ENCODE measurements around the gene ABCF3.

Gene ABCF3

DNA sequence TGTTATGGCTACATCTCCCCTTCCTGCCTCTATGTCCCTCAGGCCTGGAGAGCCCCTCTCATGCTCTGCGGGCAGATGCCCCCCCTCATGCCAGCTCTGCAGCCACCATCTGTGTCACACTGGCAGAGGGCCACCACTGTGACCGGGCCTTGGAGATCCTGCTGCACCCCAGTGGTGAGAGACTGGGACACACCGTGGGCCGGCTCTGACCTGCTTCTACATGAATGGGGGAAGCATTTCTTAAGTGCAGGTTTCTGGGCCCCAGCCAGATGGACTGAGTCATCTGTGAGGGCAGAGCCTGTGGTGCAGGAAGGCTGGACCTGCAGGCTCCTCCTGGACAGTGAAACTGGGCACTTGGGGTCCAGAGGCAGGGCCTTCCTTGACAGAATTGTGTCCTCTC is 48.2 kb downstream of the ABCF3 start:
- no peak for DNase-seq

DNA sequence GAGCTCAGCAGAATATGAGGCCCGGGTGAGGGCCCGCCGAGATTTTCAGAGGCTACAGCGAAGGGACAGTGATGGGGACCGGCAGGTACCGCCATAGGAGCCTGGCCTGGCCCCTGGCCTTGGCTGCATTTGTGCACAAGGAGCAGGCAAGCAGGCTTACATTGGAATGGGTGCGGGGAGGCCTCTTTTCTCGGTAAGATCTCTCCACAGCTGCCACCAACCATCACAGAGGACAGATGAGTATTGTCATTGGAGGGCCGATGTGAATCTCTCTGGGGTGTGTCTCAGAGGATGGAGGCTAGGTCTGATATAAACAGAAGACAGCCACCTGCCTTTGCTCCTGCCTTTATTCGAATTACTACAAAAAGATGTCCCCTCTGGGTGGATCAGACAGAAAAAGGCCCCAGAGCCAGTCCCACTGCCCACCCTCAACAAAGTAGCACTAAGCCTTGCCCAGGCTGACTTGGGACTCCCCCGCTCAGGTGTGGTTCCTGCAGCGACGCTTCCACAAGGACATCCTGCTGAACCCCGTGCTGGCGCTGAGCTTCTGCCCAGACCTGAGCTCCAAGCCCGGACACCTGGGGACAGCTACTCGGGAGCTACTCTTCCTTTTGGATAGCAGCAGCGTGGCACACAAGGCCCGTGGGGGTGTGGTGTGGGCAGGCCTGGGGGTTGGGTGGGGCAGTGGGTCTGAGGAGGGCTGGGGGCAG is 48.8 kb downstream of the ABCF3 start:
- no peak for DNase-seq

DNA sequence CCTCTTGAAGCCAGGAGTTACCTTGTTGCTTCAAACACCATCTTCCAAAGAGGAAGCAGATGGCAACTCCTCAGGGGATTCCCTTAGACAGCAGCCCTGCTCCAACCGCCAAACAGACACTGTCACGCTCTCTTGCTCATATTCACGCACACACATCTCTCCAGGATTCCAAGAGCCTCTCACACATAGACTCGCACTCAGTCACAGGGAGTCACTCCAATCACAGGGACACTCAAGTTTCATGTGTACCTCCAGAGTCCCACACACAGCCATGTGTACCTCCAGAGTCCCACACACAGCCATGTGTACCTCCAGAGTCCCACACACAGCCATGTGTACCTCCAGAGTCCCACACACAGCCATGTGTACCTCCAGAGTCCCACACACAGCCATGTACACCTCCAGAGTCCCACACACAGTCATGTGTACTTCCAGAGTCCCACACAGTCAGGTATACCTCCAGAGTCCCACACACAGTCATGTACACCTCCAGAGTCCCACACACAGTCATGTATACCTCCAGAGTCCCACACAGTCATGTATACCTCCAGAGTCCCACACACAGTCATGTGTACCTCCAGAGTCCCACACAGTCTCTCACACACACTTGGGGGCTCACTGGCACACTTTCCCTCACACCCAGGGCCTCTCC is 49.5 kb downstream of the ABCF3 start:
- DNase-seq: no peak

DNA sequence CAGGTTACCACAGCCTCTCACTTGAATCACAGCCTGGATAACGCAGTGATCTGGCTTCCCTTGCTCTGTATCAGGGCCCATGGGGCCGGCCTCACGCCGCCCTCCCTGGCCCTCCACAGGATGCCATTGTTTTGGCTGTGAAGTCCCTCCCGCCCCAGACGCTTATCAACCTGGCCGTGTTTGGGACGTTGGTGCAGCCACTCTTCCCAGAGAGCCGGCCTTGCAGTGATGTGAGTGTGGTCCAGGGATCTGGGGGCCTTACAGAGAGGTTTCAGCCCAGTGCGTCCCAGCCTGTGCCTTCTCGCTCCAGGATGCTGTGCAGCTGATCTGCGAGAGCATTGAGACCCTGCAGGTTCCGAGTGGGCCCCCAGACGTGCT is 50.0 kb downstream of the ABCF3 start:
- DNase-seq: no peak

DNA sequence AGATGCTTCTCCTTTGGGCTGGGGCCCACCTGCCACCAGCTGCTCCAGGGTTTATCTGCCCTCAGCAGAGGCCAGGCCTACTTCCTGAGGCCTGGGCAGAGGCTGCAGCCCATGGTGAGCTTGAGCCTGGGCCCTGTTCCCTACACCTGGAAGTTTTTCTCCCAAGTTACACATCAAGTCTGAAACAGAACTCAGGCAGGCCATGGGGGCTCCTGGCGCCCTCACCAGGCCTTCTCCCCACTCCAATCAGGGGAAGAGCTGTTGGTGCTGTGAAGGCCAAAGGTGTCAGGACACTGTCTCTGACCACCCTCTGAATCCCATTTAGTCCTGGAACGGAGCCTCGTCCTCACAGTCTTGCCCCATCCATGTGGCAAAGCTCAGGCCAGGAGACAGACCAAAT is 50.6 kb downstream of the ABCF3 start:
- DNase-seq: no peak

DNA sequence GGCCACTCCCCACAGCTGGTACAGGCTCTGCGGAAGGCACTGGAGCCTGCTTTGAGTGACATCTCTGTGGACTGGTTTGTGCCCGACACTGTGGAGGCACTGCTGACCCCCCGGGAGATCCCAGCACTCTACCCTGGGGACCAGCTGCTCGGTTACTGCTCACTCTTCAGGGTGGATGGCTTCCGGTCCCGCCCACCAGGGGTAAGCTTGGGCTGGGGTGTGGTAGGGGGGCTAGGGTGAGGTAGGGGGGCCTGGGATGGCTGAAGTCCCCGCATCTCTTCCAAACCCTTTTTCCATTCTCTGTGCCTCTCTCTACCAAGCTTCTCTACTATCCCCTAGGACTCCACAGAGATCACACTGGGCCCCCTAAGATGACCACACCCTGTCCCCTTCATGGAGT is 51.2 kb downstream of the ABCF3 start:
- DNase-seq: no peak

DNA sequence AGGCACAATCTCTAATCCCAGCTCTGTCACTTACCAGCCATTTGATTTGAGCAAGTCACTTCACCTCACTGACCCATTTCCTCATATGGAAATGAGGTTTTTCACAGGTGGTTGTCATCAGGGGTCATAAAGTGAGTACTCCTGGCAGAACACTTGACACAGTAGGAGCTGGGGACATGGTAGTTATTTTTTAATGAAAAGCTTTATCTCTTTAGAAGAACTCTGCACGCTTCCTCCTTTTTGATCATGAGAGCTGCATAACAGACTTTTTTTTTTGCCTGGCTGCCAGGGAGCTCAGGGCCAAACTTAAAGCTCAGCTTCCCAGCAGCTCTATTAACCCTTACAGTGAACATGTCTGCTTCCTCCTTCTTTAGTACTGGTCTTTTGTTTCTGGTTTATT is 51.8 kb downstream of the ABCF3 start:
- no peak for DNase-seq

DNA sequence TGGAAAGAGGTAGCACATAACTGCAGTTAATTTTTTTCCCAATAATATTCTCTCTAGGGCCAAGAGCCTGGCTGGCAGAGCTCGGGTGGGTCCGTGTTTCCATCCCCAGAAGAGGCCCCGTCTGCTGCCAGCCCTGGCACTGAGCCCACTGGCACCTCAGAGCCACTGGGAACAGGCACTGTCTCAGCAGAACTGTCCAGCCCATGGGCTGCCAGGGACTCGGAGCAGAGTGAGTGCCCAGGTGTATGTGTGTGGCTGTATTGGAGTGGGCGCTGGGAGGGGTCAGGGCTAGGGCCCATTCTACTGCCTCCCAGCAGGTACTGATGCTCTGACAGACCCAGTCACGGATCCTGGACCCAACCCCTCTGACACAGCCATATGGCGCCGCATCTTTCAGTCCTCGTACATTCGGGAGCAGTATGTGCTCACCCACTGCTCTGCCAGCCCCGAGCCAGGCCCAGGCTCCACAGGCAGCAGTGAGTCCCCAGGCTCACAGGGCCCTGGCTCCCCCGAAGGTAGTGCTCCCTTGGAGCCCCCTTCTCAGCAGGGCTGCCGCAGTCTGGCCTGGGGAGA is 52.3 kb downstream of the ABCF3 start:
- no peak for DNase-seq

DNA sequence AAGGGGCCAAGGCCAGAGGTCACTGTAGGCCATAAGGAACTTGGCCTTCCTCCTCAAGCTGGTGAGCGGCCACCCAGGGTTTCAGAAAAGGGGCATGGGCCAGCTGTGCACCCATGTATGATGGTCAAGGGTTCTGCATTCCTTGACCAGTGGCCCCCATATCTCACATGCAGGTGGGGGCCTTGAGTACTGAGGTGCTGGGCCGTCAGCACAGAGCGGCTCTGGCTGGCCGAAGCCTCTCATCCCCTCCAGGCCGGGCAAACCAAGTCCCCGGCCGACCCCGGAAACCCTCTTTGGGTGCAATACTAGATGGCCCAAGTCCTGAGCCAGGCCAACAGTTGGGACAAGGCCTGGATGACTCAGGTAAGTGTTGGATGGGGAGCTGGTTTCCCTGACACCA is 53.2 kb downstream of the ABCF3 start:
- no peak for DNase-seq

DNA sequence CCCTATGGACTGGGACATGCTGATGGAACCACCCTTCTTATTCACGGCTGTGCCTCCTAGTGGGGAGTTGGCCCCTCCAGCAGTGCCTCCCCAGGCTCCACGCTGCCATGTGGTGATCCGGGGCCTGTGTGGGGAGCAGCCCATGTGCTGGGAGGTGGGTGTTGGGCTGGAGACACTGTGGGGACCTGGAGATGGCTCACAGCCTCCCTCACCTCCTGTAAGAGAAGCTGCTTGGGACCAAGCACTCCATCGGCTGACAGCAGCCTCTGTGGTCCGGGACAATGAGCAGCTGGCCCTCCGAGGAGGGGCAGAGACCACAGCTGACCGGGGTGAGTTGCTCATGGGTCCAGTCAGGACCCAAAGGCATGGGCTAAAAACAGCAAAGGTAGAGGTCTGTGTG is 53.7 kb downstream of the ABCF3 start:
- no peak for DNase-seq

DNA sequence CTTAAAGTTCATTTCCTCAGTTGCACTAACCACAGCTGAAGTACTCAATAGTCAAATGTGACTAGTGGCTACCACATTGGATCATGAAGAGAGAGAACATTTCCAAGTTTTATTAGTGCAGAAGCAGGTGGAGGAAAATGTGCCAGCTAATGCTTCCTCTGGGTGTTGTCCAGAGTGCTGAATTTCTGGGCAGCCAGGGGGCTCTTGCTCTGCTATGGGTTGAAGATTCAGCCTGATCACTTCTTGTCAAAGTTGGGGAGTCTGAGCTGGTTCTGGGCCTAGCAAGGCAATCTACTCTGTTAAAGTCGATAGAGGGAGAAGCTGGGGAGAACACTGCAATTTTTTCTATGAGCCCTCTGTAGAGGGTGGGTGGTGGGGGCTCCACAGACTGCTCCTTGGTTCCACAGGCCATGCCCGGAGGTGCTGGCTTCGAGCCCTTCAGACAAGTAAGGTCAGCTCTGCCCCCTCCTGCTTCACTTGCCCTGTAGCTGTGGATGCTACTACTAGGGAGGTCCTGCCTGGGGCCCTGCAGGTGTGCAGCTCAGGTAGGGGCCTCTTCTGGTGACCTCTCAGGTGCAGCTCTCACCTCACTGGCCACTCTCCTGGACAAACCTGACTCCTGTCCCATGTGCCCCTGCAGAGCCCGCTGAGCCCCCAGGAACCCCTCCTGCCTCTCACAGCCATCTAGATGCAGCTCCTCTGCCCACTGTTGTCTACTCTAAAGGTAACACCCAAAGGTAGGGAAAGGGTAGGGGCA is 54.6 kb downstream of the ABCF3 start:
- DNase-seq: no peak

DNA sequence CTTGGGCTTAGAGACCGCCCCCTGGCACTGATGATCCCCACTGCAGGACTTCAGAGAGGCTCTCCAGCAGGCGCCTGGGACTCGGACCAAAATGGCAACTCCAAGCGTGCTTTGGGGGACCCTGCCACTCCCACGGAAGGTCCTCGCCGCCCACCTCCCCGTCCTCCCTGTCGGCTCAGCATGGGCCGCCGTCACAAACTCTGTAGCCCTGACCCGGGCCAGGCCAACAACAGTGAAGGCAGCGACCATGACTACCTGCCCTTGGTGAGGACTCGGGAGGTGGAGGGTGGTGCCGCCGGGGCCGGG is 55.1 kb downstream of the ABCF3 start:
- DNase-seq: no peak

DNA sequence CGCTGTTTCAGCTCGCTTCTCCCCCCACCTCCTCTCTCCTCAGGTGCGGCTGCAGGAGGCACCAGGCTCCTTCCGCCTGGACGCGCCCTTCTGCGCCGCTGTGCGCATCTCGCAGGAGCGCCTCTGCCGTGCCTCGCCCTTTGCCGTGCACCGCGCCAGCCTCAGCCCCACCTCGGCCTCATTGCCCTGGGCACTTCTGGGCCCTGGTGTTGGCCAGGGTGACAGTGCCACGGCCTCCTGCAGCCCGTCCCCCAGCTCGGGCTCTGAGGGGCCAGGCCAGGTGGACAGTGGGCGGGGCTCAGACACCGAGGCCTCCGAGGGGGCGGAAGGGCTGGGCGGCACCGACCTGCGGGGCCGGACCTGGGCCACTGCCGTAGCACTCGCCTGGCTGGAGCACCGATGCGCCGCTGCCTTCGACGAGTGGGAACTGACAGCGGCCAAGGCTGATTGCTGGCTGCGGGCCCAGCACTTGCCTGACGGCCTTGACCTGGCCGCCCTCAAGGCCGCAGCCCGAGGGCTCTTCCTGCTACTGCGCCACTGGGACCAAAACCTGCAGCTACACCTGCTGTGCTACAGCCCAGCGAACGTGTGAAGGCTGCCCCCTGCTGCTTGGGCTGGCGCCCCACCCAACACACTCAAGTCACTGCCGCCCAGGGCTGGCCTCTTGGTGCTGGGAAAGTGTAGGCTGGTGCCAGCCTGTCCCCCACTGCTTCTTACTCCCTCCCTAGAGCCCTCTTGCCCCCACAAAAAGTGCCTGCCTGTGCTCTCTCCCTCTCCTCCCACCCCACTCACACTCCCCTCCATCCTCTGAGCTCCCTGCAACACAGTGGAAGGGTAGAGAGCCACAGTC is 55.7 kb downstream of the ABCF3 start:
- no peak for DNase-seq

DNA sequence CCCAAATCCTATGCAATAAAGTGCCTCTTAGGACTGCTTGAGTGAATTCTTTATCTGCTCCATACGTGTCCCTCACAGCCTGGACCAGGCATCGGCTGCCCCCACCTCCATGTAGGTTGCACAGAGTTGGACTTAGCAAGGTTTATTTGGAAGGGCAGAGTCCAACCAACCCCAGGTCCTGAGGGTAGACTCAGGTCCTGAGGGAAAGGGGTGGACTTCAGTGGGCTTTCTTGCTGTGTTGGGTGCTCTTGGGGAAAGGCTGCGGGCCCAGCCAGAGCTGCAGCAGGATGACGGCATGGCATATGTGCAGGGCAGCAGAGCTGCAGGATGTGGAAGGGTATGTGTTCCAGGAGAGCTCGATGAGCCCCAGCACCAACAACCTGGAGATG is 56.3 kb downstream of the ABCF3 start:
- no peak for DNase-seq
